Kidney tubule cell (primary cell): ENCODE measurements around the gene GPR18.

Experiments
- DNase-seq: peaks from one replicate; pipeline ENCODE4 v3.0.0-alpha.2; 2018; ENCODE audit warnings: low spot score

The GPR18 gene

GRCh38 chr13:99290894-99291293 is 32.7 kb upstream of the GPR18 start:
- no peak for DNase-seq

DNA sequence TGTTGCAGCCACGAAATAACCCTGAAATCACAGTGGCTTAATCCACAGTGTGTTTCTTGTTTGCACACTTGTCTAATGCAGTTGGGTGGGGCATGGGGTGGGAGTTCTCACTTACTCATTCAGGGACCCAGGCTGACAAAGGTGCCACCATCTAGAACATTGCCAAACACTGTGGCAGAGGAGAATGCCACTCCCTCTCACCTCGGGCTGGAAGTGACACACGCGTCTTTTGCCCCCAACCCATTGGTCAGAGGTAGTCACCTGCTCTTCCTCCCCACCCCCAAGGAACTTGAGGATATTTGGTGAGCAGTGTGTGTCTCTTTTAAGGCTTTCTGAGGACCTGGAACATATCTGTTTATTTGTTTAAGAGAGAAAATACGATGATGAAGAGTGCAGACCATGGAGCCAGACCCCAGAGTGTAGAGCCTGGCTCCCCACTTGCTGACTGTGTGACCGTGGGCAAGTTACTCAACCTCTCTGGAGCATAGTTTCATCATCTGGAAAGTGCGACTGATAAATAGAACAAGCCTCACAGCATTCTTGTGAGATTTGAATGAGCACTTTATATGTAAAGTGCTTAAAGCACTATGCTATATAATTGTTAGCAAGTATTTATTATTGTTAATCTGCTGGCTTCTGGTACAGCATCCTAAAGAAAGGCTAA is 31.6 kb upstream of the GPR18 start:
- no peak for DNase-seq

GRCh38 chr13:99289271-99289670 is 31.1 kb upstream of the GPR18 start:
- no peak for DNase-seq

- DNase-seq, result peak; percentile 32
Observed at GRCh38 chr13:99288089-99288488, 29.9 kb upstream of the GPR18 start.

DNA sequence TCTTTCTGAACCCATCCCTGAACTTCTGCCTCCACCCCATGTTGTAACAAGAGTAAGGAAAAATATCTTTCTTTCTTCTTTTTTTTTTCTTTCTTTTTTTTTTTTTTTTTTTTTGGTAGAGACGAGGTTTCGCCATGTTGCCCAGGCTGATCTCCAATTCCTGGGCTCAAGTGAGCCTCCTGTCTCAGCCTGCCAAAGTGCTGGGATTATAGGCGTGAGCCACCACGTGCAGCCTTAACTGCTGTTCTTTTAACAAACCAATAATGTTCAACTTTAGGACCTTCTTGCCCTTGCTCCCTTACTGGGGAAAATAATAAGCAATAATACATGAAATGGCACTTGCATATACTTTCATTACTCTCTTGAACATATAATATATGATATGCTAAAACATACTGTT is 29.4 kb upstream of the GPR18 start:
- DNase-seq, result no peak

DNA sequence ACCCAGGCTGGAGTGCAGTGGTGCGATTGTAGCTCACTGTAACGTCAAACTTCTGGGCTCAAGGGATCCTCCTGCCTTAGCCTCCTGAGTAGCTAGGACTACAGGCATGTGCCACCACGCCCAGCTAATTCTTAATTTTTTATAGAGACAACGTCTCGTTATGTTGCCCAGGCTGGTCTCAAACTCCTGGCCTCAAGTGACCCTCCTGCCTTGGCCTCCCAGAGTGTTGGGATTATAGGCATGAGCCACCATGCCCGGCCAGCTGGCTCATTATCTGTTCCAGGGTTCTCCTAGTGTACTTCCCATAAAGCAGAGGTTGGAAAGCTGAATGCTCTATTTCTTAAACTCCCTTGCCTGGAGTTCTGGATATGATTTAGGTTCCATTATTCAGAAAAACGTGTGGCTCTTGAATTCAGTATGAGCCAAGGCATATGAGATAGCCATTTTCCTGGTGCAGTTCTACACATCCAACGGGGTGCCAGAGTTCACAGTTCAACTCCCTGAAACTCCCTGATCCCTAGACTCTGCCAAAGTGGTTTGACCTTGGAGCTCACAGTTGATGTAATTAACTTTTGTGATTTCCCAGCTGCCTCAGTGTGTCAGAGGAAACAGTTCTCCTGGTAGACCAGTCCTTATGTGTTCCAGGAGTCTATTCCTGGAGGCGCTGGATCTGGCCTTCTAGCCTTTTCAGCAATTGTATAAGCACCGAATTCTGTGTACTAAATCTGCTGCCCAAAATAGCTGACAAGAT is 27.4 kb upstream of the GPR18 start:
- no peak for DNase-seq

- no peak for DNase-seq
Observed at GRCh38 chr13:99282264-99283231, 24.4 kb upstream of the GPR18 start.

DNA sequence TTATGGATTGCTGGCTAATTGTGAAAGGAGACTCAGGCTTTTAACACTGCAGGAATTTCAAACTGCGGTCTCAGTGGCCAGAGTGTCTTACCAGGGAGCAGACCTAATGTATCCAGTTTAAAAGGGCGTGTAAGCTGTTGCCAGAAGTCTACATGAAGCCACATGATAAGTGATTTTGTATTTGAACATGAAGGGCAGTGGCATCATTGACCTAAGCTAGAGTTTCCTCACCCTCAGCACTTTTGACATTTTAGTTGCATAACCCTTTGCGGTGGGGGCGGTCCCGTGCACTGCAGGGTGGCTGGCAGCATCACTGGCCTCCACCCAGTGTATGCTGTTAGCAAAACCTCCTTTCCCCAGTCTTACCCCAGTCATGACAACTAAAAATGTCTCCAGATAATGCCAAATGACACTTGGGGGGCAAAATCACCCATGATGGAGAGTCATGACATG is 23.7 kb upstream of the GPR18 start:
- peak; percentile 13 for DNase-seq

GRCh38 chr13:99280166-99280565 is 22.0 kb upstream of the GPR18 start:
- DNase-seq, result peak; percentile 92

DNA sequence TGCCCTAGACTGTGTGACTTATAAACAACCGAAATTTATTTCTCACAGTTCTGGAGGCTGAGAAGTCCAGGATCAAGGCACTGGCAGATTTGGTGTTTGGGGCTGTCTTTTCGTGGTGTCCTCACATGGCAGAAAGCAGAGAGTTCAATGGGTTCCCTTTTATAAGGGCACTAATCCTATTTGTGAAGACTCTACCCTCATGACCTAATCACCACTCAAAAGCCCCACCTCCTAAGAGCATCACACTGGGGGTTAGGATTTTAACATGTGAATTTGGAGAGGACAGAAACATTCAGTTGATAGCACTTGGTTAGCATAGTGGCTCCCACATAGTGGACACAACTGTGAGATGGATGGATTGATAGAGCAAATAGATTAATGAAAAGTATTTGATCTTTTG is 21.5 kb upstream of the GPR18 start:
- DNase-seq, result no peak

DNA sequence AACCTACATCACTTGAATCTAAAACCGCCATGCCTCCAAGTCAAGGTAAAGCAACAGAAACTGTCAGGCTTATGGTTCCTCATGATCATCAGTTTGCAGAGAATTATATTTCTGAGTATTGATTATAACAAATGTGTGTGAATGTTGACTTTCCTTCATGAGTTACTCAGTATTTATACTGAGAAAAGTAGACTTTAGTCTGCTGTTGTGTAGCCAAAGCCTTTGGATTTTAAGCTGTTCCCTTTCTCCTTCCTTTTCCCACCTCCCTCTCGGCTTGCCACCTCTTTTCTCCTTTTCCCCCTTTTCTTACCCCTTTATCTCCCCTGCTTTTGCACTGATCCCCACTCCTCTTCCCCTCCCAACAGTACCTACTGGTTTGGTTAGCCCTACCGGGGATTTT is 20.7 kb upstream of the GPR18 start:
- no peak for DNase-seq

DNA sequence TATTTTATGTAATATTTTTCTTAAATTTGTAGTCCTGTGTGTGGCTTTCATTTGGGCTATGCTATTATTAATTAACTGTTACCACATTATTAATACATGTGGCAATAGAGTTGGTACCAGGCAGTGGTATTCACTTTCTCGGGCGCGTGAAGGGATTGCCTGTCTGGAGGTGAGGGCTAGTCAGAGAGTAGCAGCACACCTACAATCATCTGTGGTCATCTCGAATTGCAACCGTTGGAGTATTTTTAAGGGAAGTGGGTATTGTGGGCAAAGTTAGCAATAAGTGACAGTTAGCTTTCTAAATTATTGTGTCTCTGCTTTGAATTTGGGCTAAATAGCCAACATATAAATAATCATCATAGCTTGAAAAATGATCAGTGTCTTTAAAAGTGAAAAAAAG is 20.0 kb upstream of the GPR18 start:
- DNase-seq, result no peak

DNA sequence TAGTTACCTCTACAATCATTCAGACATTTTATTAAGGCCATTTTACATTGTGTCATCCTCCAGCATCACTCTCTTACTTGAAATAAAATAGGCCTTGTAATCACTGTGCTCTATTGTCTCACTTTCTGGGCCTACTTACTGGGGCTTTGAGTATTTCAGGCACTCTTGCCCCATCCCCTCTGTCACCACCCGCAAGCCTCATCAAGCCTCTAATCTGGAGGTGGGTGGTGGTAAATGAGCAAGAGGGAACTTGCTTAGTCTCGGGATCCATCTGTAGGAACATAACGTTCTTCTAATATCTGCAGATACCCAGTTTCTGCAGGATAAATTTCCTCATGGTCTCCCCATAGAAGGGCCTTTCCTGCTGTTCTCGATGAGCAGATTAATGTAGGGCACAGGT is 19.4 kb upstream of the GPR18 start:
- no peak for DNase-seq

GRCh38 chr13:99276706-99277105 is 18.5 kb upstream of the GPR18 start:
- no peak for DNase-seq

DNA sequence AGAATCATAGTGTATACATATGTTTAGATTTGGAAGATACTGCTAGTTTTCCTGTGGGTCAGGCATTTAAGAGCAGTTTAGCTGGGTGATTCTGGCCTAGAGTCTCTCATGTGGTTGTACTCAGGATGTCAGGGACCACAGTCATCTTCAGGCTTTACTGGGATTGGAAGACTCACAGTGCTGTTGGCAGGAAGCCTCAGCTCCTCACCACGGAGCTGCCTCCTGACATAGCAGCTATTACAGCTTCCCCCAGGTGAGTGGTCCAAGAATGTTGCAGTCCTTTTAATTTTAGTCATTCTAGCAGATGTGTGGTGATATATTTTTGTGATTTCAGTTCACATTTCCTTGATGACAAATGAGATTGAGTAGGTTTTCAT is 16.9 kb upstream of the GPR18 start:
- DNase-seq, result peak; percentile 84

GRCh38 chr13:99273128-99273527 is 14.9 kb upstream of the GPR18 start:
- no peak for DNase-seq

- no peak for DNase-seq
Observed at GRCh38 chr13:99272481-99272880, 14.3 kb upstream of the GPR18 start.

GRCh38 chr13:99271249-99271648 is 13.1 kb upstream of the GPR18 start:
- no peak for DNase-seq

DNA sequence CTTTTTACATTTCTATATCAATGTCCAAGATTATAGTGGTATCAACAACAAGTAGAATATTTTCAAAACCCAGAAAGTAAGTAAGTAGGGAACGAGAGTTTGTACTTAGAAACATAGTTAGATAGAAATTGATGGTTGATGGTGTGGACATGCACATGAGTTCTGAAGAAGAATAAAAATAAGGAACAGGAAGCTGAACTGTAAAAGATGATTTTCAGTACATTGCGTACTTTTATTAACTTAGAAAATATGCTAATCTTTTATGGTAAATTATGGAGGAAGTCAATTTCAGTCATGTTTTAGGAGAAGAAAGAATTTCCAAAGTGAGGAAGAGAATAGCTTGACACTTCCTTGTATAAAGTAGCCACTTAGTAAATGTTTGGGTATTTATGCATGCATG is 12.3 kb upstream of the GPR18 start:
- no peak for DNase-seq

GRCh38 chr13:99269627-99270241 is 11.6 kb upstream of the GPR18 start:
- peak; percentile 55 for DNase-seq

DNA sequence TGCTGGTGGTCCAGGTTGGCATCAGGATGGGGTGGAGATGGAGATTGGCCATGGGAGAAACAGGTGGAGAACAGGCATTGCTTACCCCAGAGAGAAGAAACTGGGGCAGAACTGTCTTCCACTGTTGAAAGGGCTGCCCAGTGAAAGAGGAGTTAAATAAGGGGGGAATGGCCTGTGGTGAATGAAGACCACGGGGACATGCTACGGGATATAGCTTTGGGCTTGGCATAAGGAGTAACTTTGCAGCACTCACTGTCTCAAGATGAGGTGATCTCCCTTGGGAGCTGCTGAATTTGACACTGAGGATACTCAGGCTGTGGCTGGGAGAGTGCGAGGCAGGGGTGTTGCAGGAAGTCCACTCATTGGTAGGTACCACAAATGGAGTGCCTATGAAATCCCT is 10.6 kb upstream of the GPR18 start:
- no peak for DNase-seq

- no peak for DNase-seq
Observed at GRCh38 chr13:99267927-99268326, 9.7 kb upstream of the GPR18 start.
